Retinal pigment epithelial cell (primary cell): ENCODE data around the gene GFOD1.

ENCODE experiments used
- DNase-seq: peaks from one replicate; pipeline ENCODE4 v3.0.0-alpha.2; 2010; ENCODE audit warnings: low read depth
- H3K4me3 ChIP-seq: 2 replicates; pipeline ENCODE4 v1.5.1; 2011; ENCODE audit warnings: mild to moderate bottlenecking, low read length, control low read depth, moderate library complexity
- TF ChIP-seq, protein P1 (sequence below): conservative IDR thresholded peaks from 2 replicates; pipeline ENCODE4 v1.5.1; 2011; ENCODE audit warnings: low read depth, low read length, control low read depth, inconsistent platforms

Gene GFOD1

GRCh38 chr6:13441778-13442177, 45.6 kb downstream of the GFOD1 start:
- DNase-seq: no peak
- TF ChIP-seq, protein P1, sequence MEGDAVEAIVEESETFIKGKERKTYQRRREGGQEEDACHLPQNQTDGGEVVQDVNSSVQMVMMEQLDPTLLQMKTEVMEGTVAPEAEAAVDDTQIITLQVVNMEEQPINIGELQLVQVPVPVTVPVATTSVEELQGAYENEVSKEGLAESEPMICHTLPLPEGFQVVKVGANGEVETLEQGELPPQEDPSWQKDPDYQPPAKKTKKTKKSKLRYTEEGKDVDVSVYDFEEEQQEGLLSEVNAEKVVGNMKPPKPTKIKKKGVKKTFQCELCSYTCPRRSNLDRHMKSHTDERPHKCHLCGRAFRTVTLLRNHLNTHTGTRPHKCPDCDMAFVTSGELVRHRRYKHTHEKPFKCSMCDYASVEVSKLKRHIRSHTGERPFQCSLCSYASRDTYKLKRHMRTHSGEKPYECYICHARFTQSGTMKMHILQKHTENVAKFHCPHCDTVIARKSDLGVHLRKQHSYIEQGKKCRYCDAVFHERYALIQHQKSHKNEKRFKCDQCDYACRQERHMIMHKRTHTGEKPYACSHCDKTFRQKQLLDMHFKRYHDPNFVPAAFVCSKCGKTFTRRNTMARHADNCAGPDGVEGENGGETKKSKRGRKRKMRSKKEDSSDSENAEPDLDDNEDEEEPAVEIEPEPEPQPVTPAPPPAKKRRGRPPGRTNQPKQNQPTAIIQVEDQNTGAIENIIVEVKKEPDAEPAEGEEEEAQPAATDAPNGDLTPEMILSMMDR: no peak
- H3K4me3 ChIP-seq: no peak overlapping the region

DNA sequence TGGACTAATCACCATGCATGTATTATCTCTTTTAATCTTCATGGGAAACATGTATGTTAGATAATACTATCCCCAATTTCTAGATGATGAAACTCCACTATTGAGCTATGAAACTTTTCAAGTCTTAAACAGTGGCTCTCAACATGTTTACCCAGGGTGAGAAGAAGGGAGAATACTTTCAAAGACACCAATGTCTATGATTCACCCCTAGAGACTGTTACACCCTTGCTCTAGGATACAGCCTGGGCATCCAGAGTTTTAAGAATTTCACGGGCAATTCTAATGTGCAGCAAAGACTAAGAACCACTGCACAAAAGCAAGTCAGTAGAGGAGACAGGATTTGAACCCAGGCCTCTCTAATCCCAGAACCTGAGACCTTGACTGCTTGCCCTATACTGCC, 47.8 kb downstream of the GFOD1 start:
- TF ChIP-seq, protein P1: no peak
- no peak for DNase-seq
- H3K4me3 ChIP-seq: no peak overlapping the region

- DNase-seq: no peak
- TF ChIP-seq, protein P1: no peak
- H3K4me3 ChIP-seq: no peak overlapping the region
These were observed 49.3 kb downstream of the GFOD1 start for GRCh38 chr6:13438126-13438525.

DNA sequence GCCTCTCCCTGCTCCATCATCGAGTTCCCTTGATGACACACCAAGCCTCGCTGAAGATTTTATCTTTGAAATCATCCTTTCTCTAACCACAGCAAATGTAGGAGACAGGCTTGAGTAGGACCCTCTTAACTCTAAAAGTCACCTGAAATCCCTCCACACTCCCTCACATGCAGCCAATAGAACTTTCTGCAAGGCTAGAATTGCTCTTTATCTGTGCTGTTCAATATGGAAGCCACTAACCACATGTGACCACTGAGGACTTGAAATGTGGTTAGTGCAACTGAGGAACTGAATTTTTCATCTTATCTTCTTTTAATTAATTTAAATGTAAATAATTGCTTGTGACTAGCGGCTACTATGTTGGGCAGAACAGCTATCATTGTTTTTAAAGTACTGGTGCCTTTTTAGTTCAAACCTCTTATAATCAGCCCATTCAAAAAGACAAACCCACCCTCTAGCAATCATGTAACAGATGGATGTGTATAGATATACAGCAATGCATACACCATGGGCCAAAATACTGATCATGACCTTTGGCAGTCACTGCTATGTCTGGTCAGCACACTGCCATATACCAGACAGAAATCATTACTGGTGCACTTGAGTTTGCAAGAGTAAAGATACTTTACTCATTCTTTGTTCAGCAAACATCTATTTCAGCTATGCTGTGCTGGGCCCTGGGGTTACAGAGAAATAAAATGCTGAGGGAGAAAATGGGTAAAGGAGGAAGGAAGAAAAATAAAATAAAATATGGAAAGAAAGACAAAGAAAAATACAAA, 50.0 kb downstream of the GFOD1 start:
- TF ChIP-seq, protein P1: no peak
- no peak overlapping the region for H3K4me3 ChIP-seq
- no peak for DNase-seq

- DNase-seq: no peak
- TF ChIP-seq, protein P1: no peak
- no peak overlapping the region for H3K4me3 ChIP-seq
These were observed 50.8 kb downstream of the GFOD1 start for GRCh38 chr6:13436399-13437217.

DNA sequence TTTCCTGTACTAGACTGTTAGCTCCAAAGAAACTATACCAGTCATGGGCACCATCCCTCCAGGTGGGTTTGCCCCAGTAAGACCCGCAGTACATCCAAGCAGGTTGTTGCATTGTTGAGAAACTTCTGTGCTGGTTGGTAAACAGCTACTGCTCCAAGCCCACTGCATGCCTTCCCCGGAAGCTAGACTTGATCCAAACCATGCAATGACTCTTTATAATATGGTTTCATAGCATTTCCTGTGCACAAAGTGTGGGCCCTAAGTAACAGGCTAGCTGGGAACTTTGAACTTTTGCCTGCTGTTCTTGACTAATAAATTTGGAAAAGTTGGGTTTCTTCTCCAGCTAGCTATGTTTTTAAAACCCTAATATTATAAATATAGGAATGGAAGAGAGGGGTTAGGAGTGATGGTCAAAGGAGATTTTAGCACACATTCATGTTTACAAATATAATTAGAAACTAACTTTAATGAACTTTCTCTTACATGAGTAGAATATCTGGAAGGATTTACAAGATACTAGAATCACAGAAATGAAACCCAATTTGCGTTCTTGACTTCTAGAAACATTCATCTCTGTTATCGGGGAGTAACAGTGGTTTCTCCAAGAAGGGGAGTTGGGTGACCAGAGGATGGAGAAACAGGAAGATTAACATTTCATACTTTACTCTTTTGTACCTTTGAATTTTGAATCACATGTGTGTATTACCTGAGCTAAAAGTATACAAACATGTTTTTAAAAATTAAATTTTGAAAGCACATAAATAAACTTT, 51.7 kb downstream of the GFOD1 start:
- H3K4me3 ChIP-seq: no peak overlapping the region
- no peak for DNase-seq
- TF ChIP-seq, protein P1: no peak
